ENCODE results near the gene LITAFD. TPM values are rescaled to one million over a fixed set of nuclear protein-coding genes. Genes with fewer than 3 reads are reported as not detected.
"Not testable (repeated sequence)": the region's sequence is repeated elsewhere in the genome, so short reads cannot be mapped to it uniquely, and the experiment has no call there.

LITAFD gene
- polyA plus RNA-seq, 1 donor from 2014 or later = not detected

- Histone ChIP-seq H3K36me3 (ENCODE audit: insufficient read depth, low read length) (peaks cover 20% of the 10 kb centered on the region), H3K9me2 (ENCODE audit: insufficient read depth, low read length) (no peaks in the 10 kb centered on the region), H3F3A (ENCODE audit: insufficient read depth, low read length, poor library complexity, severe bottlenecking) (no peaks in the 10 kb centered on the region), H4K20me1 (ENCODE audit: insufficient read depth) (no peaks in the 10 kb centered on the region), H3K9ac (ENCODE audit: low read length) (no peak overlapping the region), H3K9me3 (ENCODE audit: low read length) (no peaks in the 10 kb centered on the region), H3K79me2 (replicated peaks; ENCODE audit: insufficient read depth, low read length) (no peaks in the 10 kb centered on the region), H3K4me2 (ENCODE audit: low read length) (no peak overlapping the region), H3K27ac (ENCODE audit: low read length) (no peak overlapping the region), H2AFZ (ENCODE audit: low read depth, low read length) (no peak overlapping the region), H3K27me3 (ENCODE audit: insufficient read depth, low read depth, low read length) (no peaks in the 10 kb centered on the region), H3K4me3 (ENCODE audit: low read length) (no peak overlapping the region)
- TF ChIP-seq REST (IDR thresholded peaks at IDR 0.05; ENCODE audit: borderline replicate concordance) (no peak), RAD21 (conservative IDR thresholded peaks at IDR 0.05) (no peak), CTCF (IDR thresholded peaks at IDR 0.05; ENCODE audit: poor library complexity, severe bottlenecking) (no peak)
Observed at GRCh38 chr16:8916541-8917225, 34.5 kb downstream of the LITAFD start.

GRCh38 chr16:8917336-8917735, 35.2 kb downstream of the LITAFD start:
- not testable (repeated sequence) for H3K9ac ChIP-seq (ENCODE audit: low read length); H3K27ac ChIP-seq (ENCODE audit: low read length); H3K9me3 ChIP-seq (ENCODE audit: low read length); H4K20me1 ChIP-seq (ENCODE audit: insufficient read depth); H3K9me2 ChIP-seq (ENCODE audit: insufficient read depth, low read length); H3K27me3 ChIP-seq (ENCODE audit: insufficient read depth, low read depth, low read length); H2AFZ ChIP-seq (ENCODE audit: low read depth, low read length); H3F3A ChIP-seq (ENCODE audit: insufficient read depth, low read length, poor library complexity, severe bottlenecking); H3K4me3 ChIP-seq (ENCODE audit: low read length); H3K4me2 ChIP-seq (ENCODE audit: low read length); H3K79me2 ChIP-seq (replicated peaks; ENCODE audit: insufficient read depth, low read length)
- H3K36me3 ChIP-seq (ENCODE audit: insufficient read depth, low read length) = peaks cover 20% of the 10 kb centered on the region

- Histone ChIP-seq H3K4me2 (ENCODE audit: low read length) (no peak overlapping the region), H3F3A (ENCODE audit: insufficient read depth, low read length, poor library complexity, severe bottlenecking) (no peaks in the 10 kb centered on the region), H3K4me3 (ENCODE audit: low read length) (no peak overlapping the region), H3K9me2 (ENCODE audit: insufficient read depth, low read length) (no peaks in the 10 kb centered on the region), H2AFZ (ENCODE audit: low read depth, low read length) (no peak overlapping the region), H3K9ac (ENCODE audit: low read length) (no peak overlapping the region), H3K9me3 (ENCODE audit: low read length) (no peaks in the 10 kb centered on the region), H3K36me3 (ENCODE audit: insufficient read depth, low read length) (peaks cover 16% of the 10 kb centered on the region), H4K20me1 (ENCODE audit: insufficient read depth) (no peaks in the 10 kb centered on the region), H3K27ac (ENCODE audit: low read length) (no peak overlapping the region), H3K27me3 (ENCODE audit: insufficient read depth, low read depth, low read length) (no peaks in the 10 kb centered on the region), H3K79me2 (replicated peaks; ENCODE audit: insufficient read depth, low read length) (peaks cover 3% of the 10 kb centered on the region)
- TF ChIP-seq RAD21 (conservative IDR thresholded peaks at IDR 0.05) = no peak
- no peak for TF ChIP-seq EZH2 (IDR thresholded peaks at IDR 0.05; ENCODE audit: borderline replicate concordance, insufficient read depth, low read length, poor library complexity, severe bottlenecking)
- TF ChIP-seq REST (IDR thresholded peaks at IDR 0.05; ENCODE audit: borderline replicate concordance) = no peak
- TF ChIP-seq SMC3 (conservative IDR thresholded peaks at IDR 0.05; ENCODE audit: poor library complexity) = no peak
- no peak for TF ChIP-seq MXI1 (conservative IDR thresholded peaks at IDR 0.05; ENCODE audit: poor library complexity, severe bottlenecking)
- no peak for TF ChIP-seq TAF1 (IDR thresholded peaks at IDR 0.05; ENCODE audit: low read depth)
- no peak for TF ChIP-seq POLR2AphosphoS5 (IDR thresholded peaks at IDR 0.05)
- no peak for TF ChIP-seq CTCF (IDR thresholded peaks at IDR 0.05; ENCODE audit: poor library complexity, severe bottlenecking)
- TF ChIP-seq EP300 (conservative IDR thresholded peaks at IDR 0.05; ENCODE audit: poor library complexity, severe bottlenecking) = no peak
Observed at GRCh38 chr16:8919089-8919933, 37.2 kb downstream of the LITAFD start.
